HG03196 (cell line): ENCODE measurements around the gene DSCAML1.

Experiments
- ATAC-seq: cut with Tn5 transposase; IDR thresholded peaks from one replicate; pipeline ENCODE4 v1.9.1; 2021; ENCODE audit not compliant: unreplicated experiment

DSCAML1 gene

GRCh38 chr11:117619661-117620060 lies 177.4 kb downstream of the DSCAML1 start:
- no peak for ATAC-seq

GRCh38 chr11:117618982-117619355 lies 178.0 kb downstream of the DSCAML1 start:
- no peak for ATAC-seq

DNA sequence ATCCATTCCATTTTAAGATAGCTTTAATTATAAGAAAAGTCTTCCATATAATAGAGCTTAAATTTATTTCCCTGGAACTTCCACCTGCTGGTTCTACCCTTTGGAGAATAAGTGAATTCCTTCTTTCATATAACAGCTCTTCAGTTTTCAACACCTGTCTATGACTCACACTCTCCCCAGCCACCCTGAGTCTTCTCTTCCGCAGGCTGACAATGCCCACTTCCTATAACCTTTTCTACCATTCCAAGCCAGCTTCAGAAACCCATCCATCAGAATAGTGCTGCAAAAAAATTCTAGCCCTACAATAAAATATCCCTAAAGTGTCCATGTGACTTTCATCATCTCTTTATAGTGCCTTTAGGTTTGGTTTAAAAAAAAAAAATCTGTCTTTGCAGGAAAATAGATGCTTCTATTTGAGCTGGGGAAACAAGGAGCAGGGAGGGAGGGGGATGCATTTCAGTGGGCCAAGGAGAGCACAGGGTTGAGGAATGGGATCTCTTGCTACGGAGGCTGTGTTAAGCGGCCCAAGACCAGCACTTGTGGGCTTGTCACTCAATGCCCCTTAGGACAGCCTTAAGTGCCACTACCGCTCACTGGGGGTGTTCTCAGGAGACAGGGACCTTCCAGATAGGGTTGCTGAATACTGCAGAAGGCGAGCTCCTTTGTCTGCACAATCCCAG lies 178.6 kb downstream of the DSCAML1 start:
- no peak for ATAC-seq

DNA sequence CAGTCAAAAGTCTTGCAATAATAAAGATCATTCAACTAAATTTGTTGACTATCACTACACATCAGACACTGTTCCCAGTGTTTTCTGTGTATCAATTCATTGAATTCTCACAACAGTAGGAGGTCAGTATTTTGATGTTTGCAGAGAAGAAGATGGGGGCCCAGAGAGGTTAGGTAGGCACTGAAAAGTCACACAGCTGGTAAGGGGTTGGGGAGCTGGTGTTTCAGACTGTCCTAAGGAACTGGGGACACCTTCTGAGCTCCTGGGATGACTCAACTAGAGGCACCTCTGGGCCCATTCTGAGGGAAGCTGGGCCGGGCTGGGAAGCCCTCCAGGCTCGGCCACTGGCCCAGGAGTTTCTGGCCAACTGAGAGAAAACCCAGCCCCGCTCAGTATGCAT lies 180.0 kb downstream of the DSCAML1 start:
- no peak for ATAC-seq

- ATAC-seq, result no peak
Measured at GRCh38 chr11:117614728-117615127, 182.3 kb downstream of the DSCAML1 start.

- ATAC-seq, result no peak
Measured at GRCh38 chr11:117613521-117613920, 183.5 kb downstream of the DSCAML1 start.

DNA sequence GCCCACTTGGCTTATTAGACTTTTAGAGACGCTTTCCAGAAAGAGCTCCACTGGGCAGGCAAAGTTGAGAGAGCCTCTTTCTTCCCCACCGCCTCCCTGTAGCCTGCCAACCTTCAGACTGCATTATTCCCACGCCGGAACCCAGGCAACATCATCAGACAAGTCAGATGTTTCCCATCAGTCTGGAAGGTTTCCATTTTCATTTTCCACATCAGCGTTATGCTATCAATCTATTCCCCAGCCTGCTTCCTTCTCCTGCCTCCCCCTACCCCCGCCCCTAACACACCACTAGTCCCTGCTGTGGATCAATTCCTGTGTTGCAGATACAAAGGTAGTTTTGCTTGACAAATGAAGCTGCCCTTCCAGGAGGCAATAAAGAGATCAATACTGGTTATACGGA lies 184.8 kb downstream of the DSCAML1 start:
- ATAC-seq, result no peak

DNA sequence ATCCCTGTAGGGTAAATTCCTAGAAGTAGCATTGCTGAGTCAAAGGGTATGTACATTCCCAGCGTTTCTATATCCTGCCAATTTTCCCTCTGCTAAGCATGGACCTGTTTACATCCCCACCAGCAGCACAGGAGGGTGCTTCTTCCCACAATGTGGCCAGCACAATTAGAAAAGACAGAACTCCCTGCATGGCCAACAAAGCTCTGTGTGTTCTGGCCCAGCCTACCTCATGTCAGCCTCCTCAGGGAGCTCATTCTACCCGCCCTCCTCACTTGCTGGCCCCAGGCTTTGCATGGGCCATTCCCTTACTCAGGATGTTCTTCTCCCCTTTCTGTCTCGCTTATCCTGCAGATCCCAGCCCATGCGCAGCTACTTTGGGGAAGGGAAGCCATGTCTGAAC lies 186.1 kb downstream of the DSCAML1 start:
- no peak for ATAC-seq

DNA sequence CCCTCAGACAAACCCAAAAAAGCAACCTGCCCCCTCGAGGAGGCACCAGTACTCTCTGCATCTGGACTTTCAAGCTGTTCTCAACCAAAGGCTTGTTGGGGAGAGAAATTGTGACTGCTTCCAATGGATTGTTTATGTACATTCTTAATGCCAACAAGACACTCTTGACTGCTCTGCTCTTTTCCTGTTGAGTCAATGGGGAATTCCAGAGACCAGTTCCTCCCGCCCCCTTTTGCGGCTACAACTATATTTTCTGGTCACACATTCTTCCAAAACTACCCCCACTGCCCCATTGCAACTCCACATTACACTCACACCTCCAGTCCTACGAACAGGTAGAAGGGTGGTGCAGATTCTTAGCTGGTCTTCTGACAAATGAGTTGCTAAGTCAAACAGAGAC lies 187.0 kb downstream of the DSCAML1 start:
- ATAC-seq, result no peak

- ATAC-seq, result no peak
Measured at GRCh38 chr11:117607449-117607848, 189.6 kb downstream of the DSCAML1 start.

DNA sequence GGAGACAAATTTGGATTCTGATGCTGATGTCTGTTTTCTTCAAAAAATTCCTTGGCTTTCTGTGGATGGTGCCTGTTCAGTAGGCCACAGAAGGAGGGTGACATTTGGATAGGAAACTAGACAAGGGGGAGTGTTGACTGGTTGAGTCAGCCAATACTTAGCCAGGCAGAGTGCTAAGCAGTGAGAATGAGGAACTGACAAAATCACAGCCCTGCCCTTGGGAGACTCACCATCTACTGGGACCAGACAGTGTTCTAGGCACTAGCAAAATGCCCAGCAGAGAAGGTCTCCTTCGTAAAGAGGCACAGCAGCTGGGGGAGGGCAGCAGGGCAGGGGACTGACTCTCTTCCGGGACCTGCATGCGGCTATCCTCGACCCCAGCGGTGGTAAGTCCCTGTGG lies 190.2 kb downstream of the DSCAML1 start:
- ATAC-seq, result no peak

DNA sequence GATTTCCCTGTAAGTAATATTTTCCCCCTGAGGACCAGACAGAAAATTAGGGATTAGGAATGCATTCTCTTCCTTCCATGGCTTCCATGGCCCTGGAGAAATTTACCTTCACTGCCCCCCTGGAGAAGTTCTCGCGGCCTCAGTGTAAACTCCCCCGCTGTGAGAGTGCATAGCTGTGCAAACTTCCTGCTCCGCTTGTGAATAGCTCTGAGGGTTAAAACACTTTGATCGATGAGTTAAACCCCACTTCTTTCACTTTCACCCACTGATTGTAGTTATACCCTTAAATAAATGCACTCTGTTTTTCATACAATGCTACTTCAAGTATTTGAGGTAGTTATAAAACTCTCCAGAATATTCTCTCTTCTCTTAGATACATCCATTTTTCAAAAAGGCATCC lies 190.8 kb downstream of the DSCAML1 start:
- no peak for ATAC-seq

GRCh38 chr11:117605331-117605730 lies 191.7 kb downstream of the DSCAML1 start:
- ATAC-seq, result no peak

DNA sequence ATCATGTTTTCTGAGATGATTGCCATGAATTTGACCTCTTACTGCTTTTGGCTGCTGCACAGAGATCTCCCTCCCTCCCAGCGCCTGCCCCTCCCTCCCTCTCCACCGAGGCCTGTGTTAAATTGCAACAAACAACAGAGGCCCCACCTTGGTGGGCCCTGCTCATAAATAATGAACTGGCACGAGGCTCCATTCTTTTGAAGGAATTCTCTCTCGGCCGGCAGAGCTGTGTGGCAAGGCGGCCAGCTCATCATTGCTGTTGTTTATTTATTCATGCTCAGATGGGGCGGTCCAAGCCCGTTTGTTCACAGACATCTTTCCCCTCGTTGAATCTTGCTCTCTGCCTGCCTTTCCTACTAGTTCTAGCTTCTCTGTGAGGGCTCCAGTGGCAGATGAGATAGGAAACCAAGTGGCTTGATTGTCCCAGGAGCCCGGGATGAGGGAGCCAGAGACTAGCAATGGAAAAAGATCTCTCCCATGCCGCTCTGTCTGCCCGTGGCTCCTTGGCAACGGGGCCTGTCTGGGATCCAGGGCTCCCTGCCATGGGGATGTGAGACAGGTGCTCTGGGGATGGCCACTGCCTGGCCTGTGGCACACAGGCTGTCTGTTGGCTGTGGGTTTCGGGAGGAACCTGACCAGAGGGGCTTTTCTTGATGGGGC lies 192.6 kb downstream of the DSCAML1 start:
- ATAC-seq, result no peak

- ATAC-seq, result no peak
Measured at GRCh38 chr11:117603932-117604331, 193.1 kb downstream of the DSCAML1 start.

DNA sequence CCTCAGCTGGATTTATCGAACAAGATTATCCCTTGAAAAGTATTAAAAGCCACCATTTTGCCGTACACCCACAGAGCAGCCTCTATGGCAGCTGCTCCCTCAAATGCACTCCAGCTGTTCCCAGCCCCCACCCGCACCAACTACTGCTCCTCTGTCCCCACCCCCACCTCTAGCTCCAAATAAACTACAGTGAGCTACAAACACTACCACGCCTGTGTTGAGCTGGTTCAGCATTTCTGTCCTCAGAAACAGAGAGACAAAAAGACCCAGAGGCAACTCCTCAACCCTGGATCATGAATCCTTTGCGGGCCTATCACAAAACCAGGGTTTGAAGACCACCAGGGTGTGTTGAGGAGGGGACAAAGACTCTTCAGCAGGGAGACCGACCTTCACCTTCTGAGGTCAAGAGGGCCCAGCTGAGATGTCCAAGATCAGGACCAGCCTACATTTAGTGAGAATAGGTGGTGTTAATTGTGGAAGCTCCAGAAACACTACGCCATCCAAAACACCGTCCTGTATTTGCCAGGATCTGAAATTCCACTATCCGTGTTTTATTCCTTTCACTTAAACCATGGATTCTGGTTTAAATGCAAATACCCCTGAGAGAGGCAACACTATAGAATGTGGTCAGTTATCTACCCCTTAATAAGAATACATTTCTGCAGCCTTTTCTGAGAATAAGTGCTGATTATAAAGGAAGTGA lies 195.9 kb downstream of the DSCAML1 start:
- no peak for ATAC-seq

GRCh38 chr11:117600234-117600783 lies 196.7 kb downstream of the DSCAML1 start:
- no peak for ATAC-seq

DNA sequence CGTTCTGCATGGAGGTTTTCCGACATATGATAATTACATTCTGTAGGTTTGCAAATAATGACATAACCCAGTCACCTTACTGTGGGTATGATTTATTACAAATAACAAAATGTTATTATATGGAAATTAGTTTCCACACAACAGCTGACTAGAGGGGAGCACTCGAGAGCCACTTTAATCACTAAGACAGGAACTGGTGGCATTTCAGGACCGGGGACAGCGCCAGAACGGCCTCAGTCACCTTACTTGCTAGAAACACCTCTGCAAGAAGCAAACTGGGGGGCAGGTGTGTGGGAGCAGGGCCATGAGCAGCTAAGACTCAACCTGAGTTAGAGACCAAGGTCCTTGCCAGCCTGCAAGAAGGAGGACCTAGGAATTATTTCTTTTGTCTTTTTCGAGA lies 199.9 kb downstream of the DSCAML1 start:
- ATAC-seq, result no peak

GRCh38 chr11:117595440-117595839 lies 201.6 kb downstream of the DSCAML1 start:
- no peak for ATAC-seq

DNA sequence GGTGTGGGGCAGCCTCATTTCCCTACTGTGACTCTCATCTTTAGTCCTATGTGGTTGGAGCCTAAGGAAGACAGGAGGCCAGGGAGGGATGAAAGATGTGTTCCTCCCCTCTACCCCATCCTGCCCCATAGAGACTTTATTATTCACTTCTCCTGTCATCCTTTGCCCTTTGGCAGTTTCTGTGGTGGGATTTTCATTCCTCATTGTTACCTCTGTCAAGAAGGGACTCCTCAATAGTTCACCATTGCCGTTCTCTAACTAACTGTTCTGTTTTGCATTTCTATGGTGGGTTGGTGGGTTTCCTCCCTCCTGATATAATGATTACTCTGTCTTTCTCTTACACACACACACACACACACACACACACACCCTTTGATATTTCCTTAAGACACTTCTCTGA lies 202.3 kb downstream of the DSCAML1 start:
- no peak for ATAC-seq

GRCh38 chr11:117593065-117593464 lies 204.0 kb downstream of the DSCAML1 start:
- ATAC-seq, result no peak
